Measurements from ENCODE around the gene TEX26.

GRCh38 chr13:30971575-30971974 is 39.1 kb downstream of the TEX26 start:
- no peak for TF ChIP-seq CTCF (IDR thresholded peaks at IDR 0.05; ENCODE audit: insufficient read depth, low read length)
- no peak for TF ChIP-seq GABPA (IDR thresholded peaks at IDR 0.05; ENCODE audit: low read depth)
- TF ChIP-seq REST (IDR thresholded peaks at IDR 0.05; ENCODE audit: insufficient replicate concordance, low read depth) = no peak
- TF ChIP-seq POLR2AphosphoS5 (IDR thresholded peaks at IDR 0.05; ENCODE audit: low read depth) = no peak

Measured in HL-60 (cell line).